Epithelial cell of proximal tubule (primary cell): ENCODE measurements around the gene CEP63. TPM values are rescaled to one million over a fixed set of nuclear protein-coding genes. Genes with fewer than 3 reads are reported as not detected.

Experiments
- DNase-seq: peaks from one replicate; pipeline ENCODE4 v3.0.0-alpha.2; 2011; ENCODE audit warnings: low read depth
- H3K4me3 ChIP-seq: 2 replicates; pipeline ENCODE4 v1.5.1; 2011; ENCODE audit warnings: low read depth, mild to moderate bottlenecking, low read length
- CTCF ChIP-seq: conservative IDR thresholded peaks from 2 replicates; pipeline ENCODE4 v1.5.1; 2012; ENCODE audit warnings: low read depth, mild to moderate bottlenecking, low read length
- total RNA-seq: library from RNA; depleted of rRNA; stranded (reverse); fragments of >200 nt; gene quantifications from 2 replicates; pipeline ENCODE4 v1.2.3, GENCODE V29; 2015

The CEP63 gene
- total RNA-seq, 1 donor from 2014 or later, result 21.4 TPM

GRCh38 chr3:134446800-134447199 lies 39.1 kb upstream of the CEP63 start:
- no peak overlapping the region for H3K4me3 ChIP-seq
- no peak for TF ChIP-seq CTCF
- DNase-seq, result no peak

GRCh38 chr3:134447351-134447750 lies 38.5 kb upstream of the CEP63 start:
- no peak for TF ChIP-seq CTCF
- DNase-seq, result no peak
- H3K4me3 ChIP-seq, result no peak overlapping the region

- DNase-seq, result no peak
- no peak overlapping the region for H3K4me3 ChIP-seq
- no peak for TF ChIP-seq CTCF
Measured at GRCh38 chr3:134448664-134449063, 37.2 kb upstream of the CEP63 start.

GRCh38 chr3:134449277-134449676 lies 36.6 kb upstream of the CEP63 start:
- H3K4me3 ChIP-seq, result no peak overlapping the region
- TF ChIP-seq CTCF, result peak; percentile 77
- DNase-seq, result no peak

GRCh38 chr3:134449951-134450350 lies 35.9 kb upstream of the CEP63 start:
- no peak overlapping the region for H3K4me3 ChIP-seq
- DNase-seq, result no peak
- TF ChIP-seq CTCF, result no peak

GRCh38 chr3:134453631-134454030 lies 32.2 kb upstream of the CEP63 start:
- peak; percentile 29 for TF ChIP-seq CTCF
- H3K4me3 ChIP-seq, result no peak overlapping the region
- no peak for DNase-seq

- DNase-seq, result no peak
- H3K4me3 ChIP-seq, result no peak overlapping the region
- TF ChIP-seq CTCF, result no peak
Measured at GRCh38 chr3:134457376-134458074, 28.3 kb upstream of the CEP63 start.
